Stimulated activated CD4-positive, alpha-beta T cell treated with anti-CD3 and anti-CD28 coated beads, TNF-alpha, amount 100 ng/mL, for 24 hours (primary cell): ENCODE results near the gene ALDH1L1.

Experiments used
- DNase-seq, 3 experiments: peaks; one replicate each; pipeline ENCODE4 v3.0.0-alpha.2; 2020; ENCODE audit warnings: low read depth in 3 of 3

ALDH1L1 gene

GRCh38 chr3:126054870-126055269 is 125.5 kb downstream of the ALDH1L1 start:
- DNase-seq, result no peak

GRCh38 chr3:126053949-126054569 is 126.3 kb downstream of the ALDH1L1 start:
- no peak for DNase-seq
